ENCODE results near the gene MON1A.

The MON1A gene

GRCh38 chr3:49902511-49903345 lies 26.9 kb downstream of the MON1A start:
- Histone ChIP-seq H3K36me3 (ENCODE audit: control insufficient read depth, insufficient read depth, low read length, severe bottlenecking) (no peaks in the 10 kb centered on the region), H3K27me3 (replicated peaks; ENCODE audit: control insufficient read depth, insufficient read depth, low read length) (no peaks in the 10 kb centered on the region), H3K4me1 (ENCODE audit: control insufficient read depth, insufficient read depth, low read length) (peaks cover 11% of the 10 kb centered on the region), H3K9ac (ENCODE audit: low read length) (no peak overlapping the region), H3K4me3 (ENCODE audit: low read length) (no peak overlapping the region), H3K9me3 (ENCODE audit: control insufficient read depth, low read length) (no peaks in the 10 kb centered on the region)
- DNase-seq (ENCODE audit: low read depth), result no peak

GRCh38 chr3:49901366-49902339 lies 28.0 kb downstream of the MON1A start:
- DNase-seq (ENCODE audit: low read depth), result peak; percentile 9
- no peaks in the 10 kb centered on the region for H3K36me3 ChIP-seq (ENCODE audit: control insufficient read depth, insufficient read depth, low read length, severe bottlenecking)
- H3K27me3 ChIP-seq (replicated peaks; ENCODE audit: control insufficient read depth, insufficient read depth, low read length), result peaks cover 4% of the 10 kb centered on the region
- H3K9me3 ChIP-seq (ENCODE audit: control insufficient read depth, low read length), result no peaks in the 10 kb centered on the region
- no peak overlapping the region for H3K4me3 ChIP-seq (ENCODE audit: low read length)
- H3K4me1 ChIP-seq (ENCODE audit: control insufficient read depth, insufficient read depth, low read length), result peaks cover 11% of the 10 kb centered on the region
- H3K9ac ChIP-seq (ENCODE audit: low read length), result no peak overlapping the region

GRCh38 chr3:49900491-49901153 lies 29.0 kb downstream of the MON1A start:
- Histone ChIP-seq H3K27me3 (replicated peaks; ENCODE audit: control insufficient read depth, insufficient read depth, low read length) (peaks cover 9% of the 10 kb centered on the region), H3K4me3 (ENCODE audit: low read length) (no peak overlapping the region), H3K36me3 (ENCODE audit: control insufficient read depth, insufficient read depth, low read length, severe bottlenecking) (no peaks in the 10 kb centered on the region), H3K9me3 (ENCODE audit: control insufficient read depth, low read length) (no peaks in the 10 kb centered on the region), H3K9ac (ENCODE audit: low read length) (no peak overlapping the region), H3K4me1 (ENCODE audit: control insufficient read depth, insufficient read depth, low read length) (peaks cover 11% of the 10 kb centered on the region)
- peak; percentile 58 for DNase-seq (ENCODE audit: low read depth)

GRCh38 chr3:49899815-49900214 lies 29.8 kb downstream of the MON1A start:
- Histone ChIP-seq H3K4me3 (ENCODE audit: low read length) (no peak overlapping the region), H3K9me3 (ENCODE audit: control insufficient read depth, low read length) (no peaks in the 10 kb centered on the region), H3K27me3 (replicated peaks; ENCODE audit: control insufficient read depth, insufficient read depth, low read length) (peaks cover 9% of the 10 kb centered on the region), H3K36me3 (ENCODE audit: control insufficient read depth, insufficient read depth, low read length, severe bottlenecking) (no peaks in the 10 kb centered on the region), H3K4me1 (ENCODE audit: control insufficient read depth, insufficient read depth, low read length) (peaks cover 11% of the 10 kb centered on the region), H3K9ac (ENCODE audit: low read length) (no peak overlapping the region)
- no peak for DNase-seq (ENCODE audit: low read depth)

- Histone ChIP-seq H3K36me3 (ENCODE audit: control insufficient read depth, insufficient read depth, low read length, severe bottlenecking) (no peaks in the 10 kb centered on the region), H3K27me3 (replicated peaks; ENCODE audit: control insufficient read depth, insufficient read depth, low read length) (peaks cover 9% of the 10 kb centered on the region), H3K4me1 (ENCODE audit: control insufficient read depth, insufficient read depth, low read length) (peaks cover 11% of the 10 kb centered on the region), H3K9me3 (ENCODE audit: control insufficient read depth, low read length) (no peaks in the 10 kb centered on the region), H3K4me3 (ENCODE audit: low read length) (no peak overlapping the region), H3K9ac (ENCODE audit: low read length) (no peak overlapping the region)
- no peak for DNase-seq (ENCODE audit: low read depth)
Observed at GRCh38 chr3:49898991-49899390, 30.6 kb downstream of the MON1A start.

- no peak overlapping the region for H3K9ac ChIP-seq (ENCODE audit: low read length)
- H3K27me3 ChIP-seq (replicated peaks; ENCODE audit: control insufficient read depth, insufficient read depth, low read length), result peaks cover 9% of the 10 kb centered on the region
- no peak overlapping the region for H3K4me3 ChIP-seq (ENCODE audit: low read length)
- H3K4me1 ChIP-seq (ENCODE audit: control insufficient read depth, insufficient read depth, low read length), result peaks cover 9% of the 10 kb centered on the region
- H3K9me3 ChIP-seq (ENCODE audit: control insufficient read depth, low read length), result no peaks in the 10 kb centered on the region
- no peak for DNase-seq (ENCODE audit: low read depth)
- no peaks in the 10 kb centered on the region for H3K36me3 ChIP-seq (ENCODE audit: control insufficient read depth, insufficient read depth, low read length, severe bottlenecking)
Observed at GRCh38 chr3:49896345-49896744, 33.3 kb downstream of the MON1A start.

- H3K36me3 ChIP-seq (ENCODE audit: control insufficient read depth, insufficient read depth, low read length, severe bottlenecking), result no peaks in the 10 kb centered on the region
- H3K27me3 ChIP-seq (replicated peaks; ENCODE audit: control insufficient read depth, insufficient read depth, low read length), result peaks cover 9% of the 10 kb centered on the region
- H3K9ac ChIP-seq (ENCODE audit: low read length), result no peak overlapping the region
- no peak for DNase-seq (ENCODE audit: low read depth)
- H3K4me3 ChIP-seq (ENCODE audit: low read length), result no peak overlapping the region
- no peaks in the 10 kb centered on the region for H3K9me3 ChIP-seq (ENCODE audit: control insufficient read depth, low read length)
- peaks cover 4% of the 10 kb centered on the region for H3K4me1 ChIP-seq (ENCODE audit: control insufficient read depth, insufficient read depth, low read length)
Observed at GRCh38 chr3:49895791-49896190, 33.8 kb downstream of the MON1A start.

GRCh38 chr3:49889296-49889695 lies 40.3 kb downstream of the MON1A start:
- H3K36me3 ChIP-seq (ENCODE audit: control insufficient read depth, insufficient read depth, low read length, severe bottlenecking), result no peaks in the 10 kb centered on the region
- H3K9me3 ChIP-seq (ENCODE audit: control insufficient read depth, low read length), result no peaks in the 10 kb centered on the region
- DNase-seq (ENCODE audit: low read depth), result no peak
- no peaks in the 10 kb centered on the region for H3K4me1 ChIP-seq (ENCODE audit: control insufficient read depth, insufficient read depth, low read length)
- H3K9ac ChIP-seq (ENCODE audit: low read length), result no peak overlapping the region
- no peak overlapping the region for H3K4me3 ChIP-seq (ENCODE audit: low read length)
- peaks cover 3% of the 10 kb centered on the region for H3K27me3 ChIP-seq (replicated peaks; ENCODE audit: control insufficient read depth, insufficient read depth, low read length)

- no peak overlapping the region for H3K4me3 ChIP-seq (ENCODE audit: low read length)
- H3K36me3 ChIP-seq (ENCODE audit: control insufficient read depth, insufficient read depth, low read length, severe bottlenecking), result no peaks in the 10 kb centered on the region
- DNase-seq (ENCODE audit: low read depth), result no peak
Observed at GRCh38 chr3:49886922-49887265, 42.7 kb downstream of the MON1A start.

GRCh38 chr3:49883998-49884397 lies 45.6 kb downstream of the MON1A start:
- Histone ChIP-seq H3K4me3 (ENCODE audit: low read length) (no peak overlapping the region), H3K9me3 (ENCODE audit: control insufficient read depth, low read length) (no peaks in the 10 kb centered on the region)

More at GRCh38 chr3:49886922-49887265, 42.7 kb downstream of the MON1A start:
- Histone ChIP-seq H3K9ac (ENCODE audit: low read length) (no peak overlapping the region), H3K4me1 (ENCODE audit: control insufficient read depth, insufficient read depth, low read length) (peaks cover 5% of the 10 kb centered on the region), H3K9me3 (ENCODE audit: control insufficient read depth, low read length) (no peaks in the 10 kb centered on the region), H3K27me3 (replicated peaks; ENCODE audit: control insufficient read depth, insufficient read depth, low read length) (peaks cover 10% of the 10 kb centered on the region)

GRCh38 chr3:49882166-49882565 lies 47.4 kb downstream of the MON1A start:
- H3K36me3 ChIP-seq (ENCODE audit: control insufficient read depth, insufficient read depth, low read length, severe bottlenecking), result no peaks in the 10 kb centered on the region
- H3K4me1 ChIP-seq (ENCODE audit: control insufficient read depth, insufficient read depth, low read length), result peaks cover 6% of the 10 kb centered on the region
- H3K9me3 ChIP-seq (ENCODE audit: control insufficient read depth, low read length), result no peaks in the 10 kb centered on the region
- DNase-seq (ENCODE audit: low read depth), result peak; percentile 19
- no peak overlapping the region for H3K4me3 ChIP-seq (ENCODE audit: low read length)
- no peak overlapping the region for H3K9ac ChIP-seq (ENCODE audit: low read length)
- H3K27me3 ChIP-seq (replicated peaks; ENCODE audit: control insufficient read depth, insufficient read depth, low read length), result peaks cover 29% of the 10 kb centered on the region

More at GRCh38 chr3:49883998-49884397, 45.6 kb downstream of the MON1A start:
- Histone ChIP-seq H3K9ac (ENCODE audit: low read length) (no peak overlapping the region), H3K36me3 (ENCODE audit: control insufficient read depth, insufficient read depth, low read length, severe bottlenecking) (no peaks in the 10 kb centered on the region), H3K4me1 (ENCODE audit: control insufficient read depth, insufficient read depth, low read length) (peaks cover 6% of the 10 kb centered on the region), H3K27me3 (replicated peaks; ENCODE audit: control insufficient read depth, insufficient read depth, low read length) (peaks cover 21% of the 10 kb centered on the region)
- no peak for DNase-seq (ENCODE audit: low read depth)

Data from adipocyte (in vitro differentiated cells).